Thyroid gland (tissue), 4 donors: ENCODE measurements around the gene CMSS1.

Source experiments
- CTCF ChIP-seq, 6 experiments: fragments of 200-600 bp in 3 of 6; fragments of 450-650 bp in 3 of 6; sonication (generic) in 3 of 6; IDR thresholded peaks; one replicate each; pipeline ENCODE4 v1.5.1; 2016 to 2019; ENCODE audit warnings: antibody characterized with exemption in 6 of 6, mild to moderate bottlenecking in 2 of 6, inconsistent platforms in 1 of 6, moderate library complexity in 1 of 6
- POLR2A ChIP-seq, 2 donors: fragments of 450-650 bp; IDR thresholded peaks; one replicate each; pipeline ENCODE4 v1.6.1; 2017; ENCODE audit warnings: antibody characterized with exemption in 2 of 2, mild to moderate bottlenecking in 2 of 2, moderate library complexity in 1 of 2

- TF ChIP-seq POLR2A (IDR thresholded peaks at IDR 0.05): no peak
- no peak for TF ChIP-seq CTCF (IDR thresholded peaks at IDR 0.05)
These were observed 254.8 kb downstream of the CMSS1 start for GRCh38 chr3:100072326-100073048.
